ENCODE data around the gene CST4.

CST4 gene

GRCh38 chr20:23691675-23692074 lies 2.8 kb upstream of the CST4 start:
- Histone ChIP-seq H3K4me3 (ENCODE audit: low read depth, low read length) (no peak overlapping the region), H3K27ac (ENCODE audit: extremely low read depth, low read depth, low read length) (no peak overlapping the region), H3K36me3 (ENCODE audit: control insufficient read depth in 2 of 2, insufficient read depth in 1 of 2, low read length in 2 of 2) (no peaks in the 10 kb centered on the region), H3K4me1 (ENCODE audit: control insufficient read depth, insufficient read depth, low read length) (no peaks in the 10 kb centered on the region), H3K9me3 (ENCODE audit: control insufficient read depth, insufficient read depth, low read depth, low read length) (no peaks in the 10 kb centered on the region)
- ChIA-PET POLR2A (interaction anchor here (0.8 kb wide), 1 partner anchor 31 kb away, joined by 5 read pairs; no protein-coding TSS in a partner anchor), CTCF (interaction anchor here (1.1 kb wide), 1 partner anchor 107 kb away, joined by 3 read pairs; no protein-coding TSS in a partner anchor)
- TF ChIP-seq, protein P1, sequence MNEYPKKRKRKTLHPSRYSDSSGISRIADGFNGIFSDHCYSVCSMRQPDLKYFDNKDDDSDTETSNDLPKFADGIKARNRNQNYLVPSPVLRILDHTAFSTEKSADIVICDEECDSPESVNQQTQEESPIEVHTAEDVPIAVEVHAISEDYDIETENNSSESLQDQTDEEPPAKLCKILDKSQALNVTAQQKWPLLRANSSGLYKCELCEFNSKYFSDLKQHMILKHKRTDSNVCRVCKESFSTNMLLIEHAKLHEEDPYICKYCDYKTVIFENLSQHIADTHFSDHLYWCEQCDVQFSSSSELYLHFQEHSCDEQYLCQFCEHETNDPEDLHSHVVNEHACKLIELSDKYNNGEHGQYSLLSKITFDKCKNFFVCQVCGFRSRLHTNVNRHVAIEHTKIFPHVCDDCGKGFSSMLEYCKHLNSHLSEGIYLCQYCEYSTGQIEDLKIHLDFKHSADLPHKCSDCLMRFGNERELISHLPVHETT (tag by site-specific recombination; IDR thresholded peaks at IDR 0.05): no peak
- TF ChIP-seq ZNF24 (tag by site-specific recombination; IDR thresholded peaks at IDR 0.05) (no peak), KLF8 (tag by site-specific recombination; IDR thresholded peaks at IDR 0.05) (no peak), ZFP37 (tag by site-specific recombination; IDR thresholded peaks at IDR 0.05) (no peak), ZFP69B (tag by site-specific recombination; IDR thresholded peaks at IDR 0.05) (no peak), ZNF175 (tag by site-specific recombination; IDR thresholded peaks at IDR 0.05) (no peak), YY1 (tag by site-specific recombination; IDR thresholded peaks at IDR 0.05) (no peak), ZXDB (tag by site-specific recombination; IDR thresholded peaks at IDR 0.05) (no peak), ZSCAN23 (tag by site-specific recombination; IDR thresholded peaks at IDR 0.05) (no peak)
- TF ChIP-seq, protein P2, sequence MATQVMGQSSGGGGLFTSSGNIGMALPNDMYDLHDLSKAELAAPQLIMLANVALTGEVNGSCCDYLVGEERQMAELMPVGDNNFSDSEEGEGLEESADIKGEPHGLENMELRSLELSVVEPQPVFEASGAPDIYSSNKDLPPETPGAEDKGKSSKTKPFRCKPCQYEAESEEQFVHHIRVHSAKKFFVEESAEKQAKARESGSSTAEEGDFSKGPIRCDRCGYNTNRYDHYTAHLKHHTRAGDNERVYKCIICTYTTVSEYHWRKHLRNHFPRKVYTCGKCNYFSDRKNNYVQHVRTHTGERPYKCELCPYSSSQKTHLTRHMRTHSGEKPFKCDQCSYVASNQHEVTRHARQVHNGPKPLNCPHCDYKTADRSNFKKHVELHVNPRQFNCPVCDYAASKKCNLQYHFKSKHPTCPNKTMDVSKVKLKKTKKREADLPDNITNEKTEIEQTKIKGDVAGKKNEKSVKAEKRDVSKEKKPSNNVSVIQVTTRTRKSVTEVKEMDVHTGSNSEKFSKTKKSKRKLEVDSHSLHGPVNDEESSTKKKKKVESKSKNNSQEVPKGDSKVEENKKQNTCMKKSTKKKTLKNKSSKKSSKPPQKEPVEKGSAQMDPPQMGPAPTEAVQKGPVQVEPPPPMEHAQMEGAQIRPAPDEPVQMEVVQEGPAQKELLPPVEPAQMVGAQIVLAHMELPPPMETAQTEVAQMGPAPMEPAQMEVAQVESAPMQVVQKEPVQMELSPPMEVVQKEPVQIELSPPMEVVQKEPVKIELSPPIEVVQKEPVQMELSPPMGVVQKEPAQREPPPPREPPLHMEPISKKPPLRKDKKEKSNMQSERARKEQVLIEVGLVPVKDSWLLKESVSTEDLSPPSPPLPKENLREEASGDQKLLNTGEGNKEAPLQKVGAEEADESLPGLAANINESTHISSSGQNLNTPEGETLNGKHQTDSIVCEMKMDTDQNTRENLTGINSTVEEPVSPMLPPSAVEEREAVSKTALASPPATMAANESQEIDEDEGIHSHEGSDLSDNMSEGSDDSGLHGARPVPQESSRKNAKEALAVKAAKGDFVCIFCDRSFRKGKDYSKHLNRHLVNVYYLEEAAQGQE (tag by site-specific recombination; IDR thresholded peaks at IDR 0.05): no peak

DNA sequence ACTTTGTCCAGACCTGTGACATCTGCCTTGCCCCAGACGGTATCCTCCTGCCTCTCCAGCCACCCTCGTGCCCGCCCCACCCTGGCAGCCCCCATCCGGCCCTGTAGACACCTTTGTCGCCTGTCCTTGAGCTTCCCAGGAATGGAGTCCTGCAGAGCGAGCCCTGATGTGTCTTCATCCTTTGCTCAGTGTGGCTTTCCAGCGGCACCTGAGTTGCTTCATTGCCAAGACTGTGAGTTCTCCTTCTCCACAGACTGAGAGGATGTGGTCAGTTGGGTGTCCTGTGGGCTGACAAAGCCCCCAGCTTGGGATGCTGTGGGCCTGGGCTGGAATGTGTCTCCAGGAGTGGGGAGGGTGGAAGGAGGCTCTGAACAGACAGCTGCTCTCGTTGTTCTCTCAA lies 1.7 kb upstream of the CST4 start:
- no peaks in the 10 kb centered on the region for H3K36me3 ChIP-seq (ENCODE audit: control insufficient read depth in 2 of 2, insufficient read depth in 1 of 2, low read length in 2 of 2)
- H3K4me3 ChIP-seq (ENCODE audit: low read depth, low read length): no peak overlapping the region
- TF ChIP-seq ZNF544 (tag by site-specific recombination; IDR thresholded peaks at IDR 0.05) (no peak), GLI4 (tag by site-specific recombination; IDR thresholded peaks at IDR 0.05) (no peak), ZNF571 (tag by site-specific recombination; IDR thresholded peaks at IDR 0.05) (no peak), ZNF600 (tag by site-specific recombination; IDR thresholded peaks at IDR 0.05) (no peak), ZNF366 (tag by site-specific recombination; conservative IDR thresholded peaks at IDR 0.05) (no peak), ZNF157 (tag by site-specific recombination; IDR thresholded peaks at IDR 0.05) (no peak), ZNF580 (tag by site-specific recombination; IDR thresholded peaks at IDR 0.05) (no peak), SCRT1 (tag by site-specific recombination; IDR thresholded peaks at IDR 0.05; ENCODE audit: borderline replicate concordance) (no peak), ZNF223 (tag by site-specific recombination; IDR thresholded peaks at IDR 0.05) (no peak), ZNF146 (tag by site-specific recombination; IDR thresholded peaks at IDR 0.05) (no peak), ZNF426 (tag by site-specific recombination; IDR thresholded peaks at IDR 0.05) (no peak), MEIS1 (CRISPR knock-in tag; IDR thresholded peaks at IDR 0.05; ENCODE audit: borderline replicate concordance) (no peak), TCF7L2 (IDR thresholded peaks at IDR 0.05; ENCODE audit: borderline replicate concordance, low read depth, low read length) (no peak), OVOL3 (tag by site-specific recombination; IDR thresholded peaks at IDR 0.05) (no peak), ZNF704 (tag by site-specific recombination; IDR thresholded peaks at IDR 0.05) (no peak), ZBTB17 (tag by site-specific recombination; IDR thresholded peaks at IDR 0.05) (no peak), ZNF48 (tag by site-specific recombination; IDR thresholded peaks at IDR 0.05) (no peak), BCL11A (tag by site-specific recombination; IDR thresholded peaks at IDR 0.05; ENCODE audit: low read depth) (no peak), ZSCAN16 (tag by site-specific recombination; IDR thresholded peaks at IDR 0.05) (no peak)
- TF ChIP-seq, protein P3, sequence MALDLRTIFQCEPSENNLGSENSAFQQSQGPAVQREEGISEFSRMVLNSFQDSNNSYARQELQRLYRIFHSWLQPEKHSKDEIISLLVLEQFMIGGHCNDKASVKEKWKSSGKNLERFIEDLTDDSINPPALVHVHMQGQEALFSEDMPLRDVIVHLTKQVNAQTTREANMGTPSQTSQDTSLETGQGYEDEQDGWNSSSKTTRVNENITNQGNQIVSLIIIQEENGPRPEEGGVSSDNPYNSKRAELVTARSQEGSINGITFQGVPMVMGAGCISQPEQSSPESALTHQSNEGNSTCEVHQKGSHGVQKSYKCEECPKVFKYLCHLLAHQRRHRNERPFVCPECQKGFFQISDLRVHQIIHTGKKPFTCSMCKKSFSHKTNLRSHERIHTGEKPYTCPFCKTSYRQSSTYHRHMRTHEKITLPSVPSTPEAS (tag by site-specific recombination; IDR thresholded peaks at IDR 0.05): no peak
- H3K9me3 ChIP-seq (ENCODE audit: control insufficient read depth, insufficient read depth, low read depth, low read length): no peaks in the 10 kb centered on the region
- H3K27ac ChIP-seq (ENCODE audit: extremely low read depth, low read depth, low read length): no peak overlapping the region
- CTCF ChIA-PET: interaction anchor here (0.9 kb wide), 1 partner anchor 29 kb away, joined by 3 read pairs; no protein-coding TSS in a partner anchor
- no peaks in the 10 kb centered on the region for H3K4me1 ChIP-seq (ENCODE audit: control insufficient read depth, insufficient read depth, low read length)
- POLR2A ChIA-PET: no interaction called here

Data from HEK293 (cell line).